HepG2 (cell line): ENCODE data around the gene STAM. TPM values are rescaled to one million over a fixed set of nuclear protein-coding genes. Genes with fewer than 3 reads are reported as not detected.

Experiments
- ATAC-seq: fragments of 200-7000 bp; cut with Tn5 transposase; 3 replicates; pipeline ENCODE4 v1.9.1; 2020; ENCODE audit warnings: mild to moderate bottlenecking, moderate library complexity
- BruUV-seq: library from RNA; stranded (reverse); fragments of 400-500 nt; replicated peaks from 2 replicates; lab custom pipeline; 2021; lab: Mats Ljungman, UMichigan
- CTCF ChIA-PET: fragments of 300-600 bp; formaldehyde crosslinking; extraction: SDS; loops from one replicate; lab custom pipeline; 2021; ENCODE audit warnings: low total read pairs, inconsistent platforms, low intra/inter-chr PET ratio; lab: Yijun Ruan, JAX
- POLR2A ChIA-PET: fragments of 350-600 bp; sonication (Branson Sonifier 250); formaldehyde crosslinking; loops from one replicate; lab custom pipeline; 2020; ENCODE audit warnings: antibody characterized with exemption, inconsistent platforms; lab: Yijun Ruan, JAX
- DNase-seq: peaks from one replicate; pipeline ENCODE4 v3.0.0-alpha.2; 2015; ENCODE audit warnings: low spot score
- FAIRE-seq: peaks from 3 replicates; lab custom pipeline; 2011; peaks lifted over from hg19 to GRCh38; lab: Jason Lieb, UNC
- H2AFZ ChIP-seq: one replicate; pipeline ENCODE4 v1.6.1; 2011; ENCODE audit warnings: low read length, inconsistent platforms
- H3K27ac ChIP-seq: fragments of 300-600 bp; 3 replicates; pipeline ENCODE4 v1.8.0; 2011; ENCODE audit warnings: mixed run types, mild to moderate bottlenecking, mixed read lengths, low read length, inconsistent platforms; ENCODE audit not compliant: insufficient read depth; ENCODE audit errors: extremely low read length
- H3K27me3 ChIP-seq, 2 experiments: fragments of 200-600 bp in 1 of 2; 2 replicates in 1 of 2; 3 replicates in 1 of 2; pipeline versions ENCODE4 v1.6.0 to v1.8.0; 2011; ENCODE audit warnings: low read length in 2 of 2, mild to moderate bottlenecking in 2 of 2, moderate library complexity in 2 of 2, inconsistent platforms in 1 of 2; ENCODE audit not compliant: insufficient read depth in 2 of 2, control insufficient read depth in 1 of 2
- H3K36me3 ChIP-seq, 2 experiments: fragments of 200-600 bp in 1 of 2; replicated peaks in 1 of 2; 2 replicates in 1 of 2; 3 replicates in 1 of 2; pipeline versions ENCODE4 v1.5.1 to v1.8.0; 2011; ENCODE audit warnings: low read length in 2 of 2, inconsistent platforms in 1 of 2; ENCODE audit not compliant: insufficient read depth in 2 of 2, control insufficient read depth in 1 of 2
- H3K4me1 ChIP-seq: 2 replicates; pipeline ENCODE4 v1.5.1; 2012; ENCODE audit warnings: low read length, inconsistent platforms; ENCODE audit not compliant: insufficient read depth
- H3K4me2 ChIP-seq: 2 replicates; pipeline ENCODE4 v1.6.0; 2011; ENCODE audit warnings: low read depth, low read length, inconsistent platforms
- H3K4me3 ChIP-seq, 3 experiments: fragments of 200-600 bp in 1 of 3; sonication (generic), shearing (Covaris generic) in 1 of 3; replicated peaks in 1 of 3; 2 replicates each; pipeline ENCODE4 v1.5.1; 2011 to 2016; ENCODE audit warnings: low read length in 3 of 3, inconsistent platforms in 2 of 3, low read depth in 2 of 3, mild to moderate bottlenecking in 2 of 3, control low read depth in 1 of 3, mixed read lengths in 1 of 3; ENCODE audit not compliant: insufficient read depth in 1 of 3
- H3K79me2 ChIP-seq: one replicate; pipeline ENCODE4 v1.6.1; 2011; ENCODE audit warnings: low read length, inconsistent platforms; ENCODE audit not compliant: insufficient read depth
- H3K9ac ChIP-seq: 2 replicates; pipeline ENCODE4 v1.6.0; 2011; ENCODE audit warnings: mild to moderate bottlenecking, low read depth, low read length, inconsistent platforms; ENCODE audit not compliant: insufficient read depth
- H3K9me3 ChIP-seq: 2 replicates; pipeline ENCODE4 v1.5.1; 2012; ENCODE audit warnings: mild to moderate bottlenecking, low read length
- H4K20me1 ChIP-seq: 2 replicates; pipeline ENCODE4 v1.6.0; 2011; ENCODE audit warnings: inconsistent platforms, mild to moderate bottlenecking, low read length, moderate library complexity; ENCODE audit not compliant: insufficient read depth
- ARNT2 ChIP-seq: sonication (generic); formaldehyde crosslinking; IDR thresholded peaks from 2 replicates; pipeline ENCODE4 v1.8.0; 2022; ENCODE audit warnings: mild to moderate bottlenecking, low read depth, missing genetic modification reagents, moderate library complexity
- E2F5 ChIP-seq: sonication (generic); formaldehyde crosslinking; conservative IDR thresholded peaks from 2 replicates; pipeline ENCODE4 v1.4.0; 2020; ENCODE audit warnings: missing genetic modification reagents
- HNRNPL ChIP-seq: fragments of 200-400 bp; formaldehyde crosslinking; IDR thresholded peaks from 2 replicates; pipeline ENCODE4 v1.6.1; 2017; ENCODE audit warnings: mild to moderate bottlenecking, low read depth, low read length
- MAFK ChIP-seq, 2 experiments: IDR thresholded peaks in 1 of 2; conservative IDR thresholded peaks in 1 of 2; 2 replicates each; pipeline ENCODE4 v1.6.1; 2011; ENCODE audit warnings: improper control_type of control experiment in 2 of 2, low read length in 2 of 2
- MED8 ChIP-seq: sonication (generic); formaldehyde crosslinking; IDR thresholded peaks from 2 replicates; pipeline ENCODE4 v1.8.1; 2023; ENCODE audit warnings: mild to moderate bottlenecking, missing genetic modification reagents; ENCODE audit not compliant: insufficient replicate concordance
- NFE2 ChIP-seq: sonication (generic); formaldehyde crosslinking; IDR thresholded peaks from 2 replicates; pipeline ENCODE4 v1.4.0; 2020; ENCODE audit warnings: missing genetic modification reagents
- NFRKB ChIP-seq: fragments of 450-650 bp; IDR thresholded peaks from 2 replicates; pipeline ENCODE4 v1.6.1; 2017
- NKX3-1 ChIP-seq: sonication (generic); formaldehyde crosslinking; IDR thresholded peaks from 2 replicates; pipeline ENCODE4 v1.5.0; 2020; ENCODE audit warnings: missing genetic modification reagents
- ZFP41 ChIP-seq: sonication (generic); formaldehyde crosslinking; IDR thresholded peaks from 2 replicates; pipeline ENCODE4 v1.4.0; 2020; ENCODE audit warnings: mild to moderate bottlenecking, missing genetic modification reagents, borderline replicate concordance
- ZMAT5 ChIP-seq: sonication (generic); formaldehyde crosslinking; IDR thresholded peaks from 2 replicates; pipeline ENCODE4 v1.5.0; 2020; ENCODE audit warnings: mild to moderate bottlenecking, low read depth, missing genetic modification reagents, borderline replicate concordance
- ZNF367 ChIP-seq: sonication (generic); formaldehyde crosslinking; IDR thresholded peaks from 2 replicates; pipeline ENCODE4 v1.4.0; 2020; ENCODE audit warnings: missing genetic modification reagents, borderline replicate concordance
- WGBS: methylation state at CpG from one replicate; pipeline ENCODE4 v1.1.6; 2017; ENCODE audit warnings: low lambda C conversion rate; 5-methylcytosine and 5-hydroxymethylcytosine counted together
- in situ Hi-C: cut with HindIII; loops from 2 replicates; pipeline ENCODE4 v1.10.0; 2017; ENCODE audit warnings: low pct_unique_long_range_greater_than_20kb; ENCODE audit not compliant: extremely low pct_ligation_motif_present
- intact Hi-C: fragments of 100-400 bp; cut with micrococcal nuclease; formaldehyde crosslinking; loops from one replicate; pipeline ENCODE4 v1.10.0; 2022; ENCODE audit not compliant: unreplicated experiment
- polyA plus RNA-seq, 8 experiments: library from polyadenylated mRNA; depleted of rRNA in 3 of 8; stranded (reverse) in 7 of 8; unstranded in 1 of 8; fragments of >200 nt; fragmentation: Illumina TruSeq in 4 of 8; extraction: Trizol in 4 of 8; gene quantifications; 2 replicates each; pipeline versions ENCODE4 v1.2.1 to v1.2.3, GENCODE V29; 2011 to 2016; ENCODE audit warnings: low read depth in 4 of 8, missing spikeins in 1 of 8, mixed read lengths in 1 of 8; ENCODE audit not compliant: insufficient read depth in 1 of 8
- total RNA-seq, 5 experiments: library from RNA; depleted of rRNA; stranded (reverse); fragments of >200 nt; fragmentation: Illumina TruSeq; extraction: Trizol; gene quantifications; 2 replicates each; pipeline ENCODE4 v1.2.3, GENCODE V29; 2016; ENCODE audit warnings: low read depth in 1 of 5

Gene STAM
- total and polyA plus RNA-seq, 2 of the 13 experiments (the other 11 are each of a cell fraction or from before 2014, with no cell fraction given), result 19.5 to 25.1 TPM

GRCh38 chr10:17716161-17716560 is 72.2 kb downstream of the STAM start:
- no peak for DNase-seq
- no peak overlapping the region for H3K27ac ChIP-seq
- H3K79me2 ChIP-seq, result no peaks in the 10 kb centered on the region
- H3K4me3 ChIP-seq, result no peak overlapping the region
- H3K4me1 ChIP-seq, result no peaks in the 10 kb centered on the region
- WGBS, result 97% methylated on average over 4 of the region's 4 CpGs
- no peak for ATAC-seq
- peaks cover 9 to 47% of the 10 kb centered on the region in 2 experiments for H3K36me3 ChIP-seq
- CTCF ChIA-PET, result no interaction called here
- H4K20me1 ChIP-seq, result no peaks in the 10 kb centered on the region
- no TSS peak for BruUV-seq
- H3K9me3 ChIP-seq, result no peaks in the 10 kb centered on the region
- no peak overlapping the region for H2AFZ ChIP-seq
- H3K27me3 ChIP-seq, result no peaks in the 10 kb centered on the region
- no peak for FAIRE-seq
- H3K9ac ChIP-seq, result no peak overlapping the region
- POLR2A ChIA-PET, result no interaction called here
- H3K4me2 ChIP-seq, result no peak overlapping the region
- in situ Hi-C loops, result no loop called here
- TF ChIP-seq ZNF367 (CRISPR knock-in tag), result no peak
- no peak for TF ChIP-seq NFE2 (CRISPR knock-in tag)
- no peak for TF ChIP-seq MED8
- TF ChIP-seq E2F5, result no peak
- TF ChIP-seq ARNT2 (CRISPR knock-in tag), result no peak
- no peak for TF ChIP-seq NKX3-1 (CRISPR knock-in tag)
- TF ChIP-seq MAFK (conservative IDR thresholded peaks at IDR 0.05 in 1 of 2, IDR thresholded peaks at IDR 0.05 in 1 of 2; ENCODE audit: low read length in 2 of 2), result no peak
- no peak for TF ChIP-seq HNRNPL
- no peak for TF ChIP-seq ZMAT5
- TF ChIP-seq ZFP41 (CRISPR knock-in tag), result no peak
- TF ChIP-seq NFRKB, result no peak
- intact Hi-C loops, result no loop called here
